ENCODE data around the gene HS6ST2.

HS6ST2 gene

DNA sequence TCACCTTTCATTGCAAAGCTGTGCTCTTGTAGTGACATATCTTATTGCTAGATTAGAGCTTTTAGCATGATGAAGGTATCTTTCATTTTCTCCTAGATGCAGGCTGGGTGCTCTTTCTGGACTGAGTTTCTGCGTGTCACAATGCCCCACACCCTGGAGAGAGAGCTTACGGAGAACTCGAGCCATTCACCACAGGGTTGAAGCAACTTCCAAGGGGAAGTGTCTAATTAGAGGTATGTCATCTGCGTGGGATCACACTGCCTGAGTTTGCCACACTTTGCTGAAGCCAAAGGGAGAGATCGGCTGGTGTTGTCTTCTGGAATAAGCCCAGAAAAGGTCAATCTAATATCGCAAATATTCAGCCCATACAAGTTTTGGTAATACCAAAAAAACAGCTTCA lies 290.3 kb downstream of the HS6ST2 start:
- no peak for DNase-seq

DNA sequence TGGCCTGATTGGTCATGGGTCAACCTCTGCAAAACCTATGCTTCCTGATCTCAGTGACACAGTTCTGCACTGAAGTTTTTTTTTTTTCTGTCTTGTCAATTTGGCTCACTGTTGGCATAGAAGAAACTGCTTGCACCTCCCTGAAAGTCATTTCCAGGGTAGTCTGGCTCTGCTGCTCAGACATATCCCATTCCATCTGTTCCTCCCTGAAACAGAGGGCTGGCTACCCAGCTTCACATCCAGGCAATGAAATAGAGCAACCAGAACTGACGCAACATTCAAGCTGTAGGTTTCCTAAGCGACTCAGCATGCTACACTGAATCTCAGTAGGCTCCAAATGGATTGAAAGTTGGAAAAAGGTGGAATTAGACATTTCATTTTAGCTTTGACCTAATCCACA lies 292.8 kb downstream of the HS6ST2 start:
- DNase-seq, result no peak

DNA sequence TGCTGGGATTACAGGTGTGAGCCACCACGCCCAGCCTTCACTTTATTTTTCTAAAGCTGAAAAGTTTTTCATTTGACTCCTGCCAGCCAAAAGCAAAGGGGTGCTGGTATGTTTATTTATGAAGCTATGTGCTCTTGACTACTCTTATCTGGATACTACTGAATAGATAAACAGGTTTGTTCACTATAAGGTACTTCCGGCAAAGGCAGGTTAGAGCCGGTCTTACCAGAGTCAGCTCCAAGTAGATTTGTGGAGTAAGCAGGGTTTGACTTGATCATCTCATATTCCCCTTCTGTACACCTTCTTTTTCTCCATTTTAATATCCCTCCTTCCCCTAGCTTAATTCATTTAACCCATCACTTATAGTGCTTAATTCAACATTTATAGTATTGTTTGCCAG lies 294.2 kb downstream of the HS6ST2 start:
- DNase-seq, result no peak

DNA sequence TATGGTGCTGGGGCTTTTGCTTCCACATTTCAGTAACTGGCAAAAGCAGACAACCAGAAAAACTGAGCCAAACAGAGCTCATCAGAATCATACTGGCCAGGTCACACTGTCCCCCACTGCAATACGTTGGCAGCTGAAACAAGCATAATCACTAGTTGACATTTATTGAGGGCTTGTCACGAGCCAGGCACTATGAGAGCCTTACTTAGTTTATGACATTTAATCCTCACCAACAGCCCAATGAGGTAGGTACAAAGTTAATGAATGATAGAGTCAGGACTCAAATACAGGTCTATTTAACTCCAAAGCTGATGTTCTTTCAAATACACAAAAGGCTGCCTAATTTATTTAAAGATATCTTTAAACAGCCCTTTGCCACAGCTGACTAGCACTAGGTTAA lies 295.6 kb downstream of the HS6ST2 start:
- no peak for DNase-seq

DNA sequence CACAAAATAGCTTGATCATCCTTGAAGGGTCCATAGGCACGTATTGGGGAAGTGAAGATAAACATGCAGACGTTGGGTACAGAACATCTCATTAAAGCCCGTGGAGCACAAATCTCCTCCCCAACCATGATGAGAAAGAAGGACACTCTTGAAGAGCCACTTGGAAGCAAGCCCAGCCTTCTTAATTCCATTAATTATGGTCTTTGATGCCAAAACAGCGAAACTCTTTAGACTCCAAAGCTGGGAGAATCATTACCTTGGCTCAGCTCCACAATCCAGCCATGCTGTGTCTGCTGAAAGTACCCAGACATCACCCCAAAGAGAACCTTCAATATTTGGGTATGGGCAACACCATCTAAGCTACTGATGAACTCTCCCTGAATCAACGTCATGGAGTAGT lies 300.6 kb downstream of the HS6ST2 start:
- no peak for DNase-seq

DNA sequence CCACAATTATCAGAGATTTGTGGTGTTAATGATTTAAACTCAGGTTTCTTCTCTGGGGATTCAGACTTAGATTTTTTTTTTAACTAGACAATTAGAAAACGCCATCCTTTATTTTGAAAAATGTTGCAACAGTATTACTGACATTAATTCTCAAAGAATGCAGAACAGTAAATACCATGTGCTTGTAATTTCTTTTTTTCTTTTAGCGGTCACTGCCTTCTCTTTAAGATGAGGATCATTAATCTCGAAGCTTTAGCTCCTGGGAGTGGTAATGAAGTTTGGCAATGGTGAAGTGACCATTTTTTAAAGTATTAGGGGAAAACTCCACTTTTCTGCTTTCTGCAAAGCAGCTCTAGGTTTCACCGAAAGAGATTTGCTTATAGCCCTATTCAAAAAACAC lies 305.6 kb downstream of the HS6ST2 start:
- DNase-seq, result no peak

DNA sequence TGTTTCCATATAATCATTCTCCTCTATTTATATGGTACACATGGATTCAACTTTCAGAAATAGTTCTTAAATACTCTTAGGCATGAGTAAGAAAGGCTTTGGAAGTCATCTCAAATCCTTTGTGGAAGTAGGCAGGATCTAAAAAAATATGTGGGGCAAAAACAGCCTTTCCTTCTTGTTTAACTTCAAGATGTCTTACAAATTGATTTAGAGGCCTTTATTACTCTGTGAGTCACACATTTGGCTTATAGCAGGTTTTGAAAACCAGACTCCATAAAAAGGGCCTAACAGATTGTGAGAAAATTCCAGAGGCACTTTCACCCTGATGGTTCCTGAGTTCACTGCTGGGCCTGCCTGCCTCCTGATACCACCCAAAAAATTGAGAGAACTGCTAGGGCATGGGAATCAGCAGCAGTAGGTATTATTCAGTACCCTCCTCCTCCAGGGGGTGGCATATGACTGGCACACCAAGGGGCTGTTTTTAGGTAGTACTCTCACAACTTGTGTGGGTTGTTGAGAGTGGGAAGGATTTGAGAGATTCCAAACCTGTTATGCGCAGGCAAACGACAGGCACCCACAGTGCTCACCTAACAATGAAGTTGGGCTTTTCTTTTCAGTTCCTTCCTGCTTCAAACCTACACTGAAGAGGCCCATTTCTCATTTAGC lies 306.9 kb downstream of the HS6ST2 start:
- DNase-seq, result no peak

DNA sequence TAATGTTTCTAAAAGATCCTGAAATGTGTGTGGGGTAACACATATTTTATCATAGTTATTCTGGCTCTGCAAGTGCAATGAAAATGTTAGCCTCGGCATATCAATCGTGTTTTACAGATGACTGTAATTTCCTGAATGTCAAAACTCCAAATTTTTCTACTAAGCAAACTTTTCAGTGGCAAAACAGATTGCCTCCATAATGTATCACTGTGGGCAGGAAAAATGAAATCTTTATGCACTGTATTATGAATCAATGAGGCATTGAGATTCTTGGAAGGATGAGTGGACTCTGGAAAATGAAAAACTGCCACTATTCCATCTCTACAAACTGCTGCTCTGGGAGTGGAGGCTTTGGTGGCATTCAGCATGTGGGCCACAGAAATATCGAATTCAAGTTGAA lies 309.5 kb downstream of the HS6ST2 start:
- no peak for DNase-seq

DNA sequence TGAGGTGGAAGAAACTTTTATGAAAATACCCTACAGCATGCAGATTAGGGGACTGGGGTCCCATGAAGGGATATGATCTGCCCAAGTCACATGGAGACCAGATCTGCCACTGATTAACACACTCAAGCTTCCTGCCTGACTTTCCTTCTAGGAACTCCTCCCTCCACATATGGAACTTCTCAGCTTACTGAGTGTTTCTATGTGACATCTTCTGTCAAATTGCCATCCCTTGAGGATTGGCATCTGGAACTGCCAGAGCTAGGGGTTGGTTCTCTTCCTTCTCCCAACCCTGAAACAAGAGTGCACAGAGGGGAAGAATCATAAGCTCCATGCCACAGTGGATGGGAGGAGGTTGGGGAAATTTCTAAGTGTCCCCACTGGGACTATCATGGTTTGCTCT lies 319.0 kb downstream of the HS6ST2 start:
- no peak for DNase-seq

DNA sequence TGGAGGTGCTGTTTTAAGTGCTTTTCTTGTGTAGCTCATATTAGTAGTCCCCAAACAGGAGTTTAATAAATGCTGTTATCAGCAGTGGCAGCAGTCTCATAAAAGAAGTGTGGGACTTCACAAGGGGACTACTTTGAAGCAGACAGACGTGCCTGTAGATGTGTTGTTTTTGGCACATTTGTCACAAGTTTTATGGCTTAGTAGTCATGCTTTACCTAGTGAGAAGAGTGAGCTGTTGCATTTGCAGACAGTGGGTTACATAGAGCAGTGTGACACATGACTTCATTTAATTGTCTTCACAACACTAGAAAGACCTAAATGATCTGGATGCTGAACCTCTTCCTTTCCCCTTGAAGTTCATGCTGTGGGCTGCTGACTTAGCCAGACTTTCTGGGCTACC lies 320.1 kb downstream of the HS6ST2 start:
- DNase-seq, result no peak

DNA sequence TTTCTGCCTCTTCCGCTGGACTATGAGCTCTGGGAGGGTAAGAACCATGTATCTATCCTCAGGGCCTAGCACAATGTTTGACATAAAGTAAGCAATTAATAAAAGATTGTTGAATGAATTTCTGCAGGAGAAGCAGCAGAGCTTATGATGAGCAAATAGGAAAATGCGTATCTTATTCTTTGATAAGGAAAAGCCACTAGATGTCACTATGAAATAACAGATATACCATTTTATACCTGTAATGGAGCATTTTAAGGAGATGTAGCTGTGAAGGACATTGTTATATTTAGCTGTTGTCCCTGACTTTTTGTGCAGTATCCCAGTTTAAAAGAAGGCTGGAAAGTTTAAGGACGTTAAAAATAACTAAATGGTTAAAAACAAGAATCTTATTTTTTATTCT lies 322.3 kb downstream of the HS6ST2 start:
- no peak for DNase-seq

DNA sequence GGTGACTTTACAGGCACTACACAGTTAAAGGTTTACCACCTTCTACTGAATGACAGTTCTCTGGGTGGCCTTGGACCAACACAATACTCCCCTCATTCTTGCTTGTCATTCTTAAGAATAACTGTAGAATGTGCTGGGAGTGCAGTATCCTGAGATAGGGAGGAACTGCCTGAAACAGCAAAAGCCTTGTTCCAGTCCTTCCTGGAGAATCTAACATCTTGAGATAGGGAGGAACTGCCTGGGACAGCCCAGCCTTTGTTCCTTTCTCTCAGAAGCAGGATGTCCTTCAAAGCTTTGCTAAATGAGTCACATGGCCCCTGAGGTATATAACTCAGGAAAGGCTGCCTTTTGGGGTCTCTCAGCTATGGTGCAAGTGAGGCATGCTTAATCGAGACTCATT lies 323.9 kb downstream of the HS6ST2 start:
- no peak for DNase-seq

DNA sequence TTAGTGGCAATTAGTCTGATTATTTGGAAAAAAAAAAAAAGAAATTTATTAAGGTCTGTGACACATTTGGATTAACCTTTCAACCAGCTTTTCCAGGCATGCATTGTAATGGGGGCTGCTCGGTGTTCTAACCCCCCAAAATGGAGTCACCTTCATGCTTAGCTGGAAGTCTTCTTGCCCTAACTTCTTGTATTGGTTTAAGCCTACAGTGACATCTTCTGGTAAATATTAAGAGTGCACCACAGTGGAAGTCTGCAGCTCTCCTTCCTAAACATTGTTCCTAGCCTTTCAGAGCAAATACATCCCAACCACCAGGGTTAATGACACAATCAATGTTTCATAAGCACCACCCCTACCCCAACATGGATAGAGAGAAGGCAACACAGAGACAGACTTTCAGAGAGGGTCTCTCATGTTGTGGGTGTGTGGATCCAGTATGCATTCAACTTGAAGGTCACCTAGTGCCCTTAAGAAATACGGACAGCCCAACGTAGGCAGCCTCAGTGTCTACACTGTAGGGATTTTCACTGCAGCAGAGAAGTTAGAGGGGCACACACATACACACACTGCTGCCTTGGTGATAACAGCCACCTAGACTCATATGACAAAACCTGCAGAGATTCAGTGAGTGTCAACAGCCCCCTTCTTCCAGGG lies 326.7 kb downstream of the HS6ST2 start:
- DNase-seq, result no peak

DNA sequence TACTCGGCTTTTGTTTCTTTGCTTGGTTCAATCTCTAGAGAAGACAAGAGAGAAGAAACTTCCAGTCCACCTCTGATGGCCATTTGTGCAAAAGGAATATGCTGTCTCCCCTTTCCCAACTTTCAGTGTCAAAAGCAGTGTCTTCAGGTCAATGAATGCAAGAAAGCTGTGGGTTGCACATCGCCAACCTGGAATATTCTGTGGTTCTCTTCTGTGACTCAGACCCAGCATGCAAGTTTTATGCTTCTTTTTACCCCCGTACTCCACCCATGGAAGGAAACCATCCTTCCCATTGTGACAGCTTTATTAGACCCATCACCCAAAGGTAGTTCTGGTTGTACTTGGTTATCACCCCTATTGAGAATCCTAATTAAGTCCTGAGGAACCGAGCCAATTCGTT lies 334.0 kb downstream of the HS6ST2 start:
- no peak for DNase-seq

DNA sequence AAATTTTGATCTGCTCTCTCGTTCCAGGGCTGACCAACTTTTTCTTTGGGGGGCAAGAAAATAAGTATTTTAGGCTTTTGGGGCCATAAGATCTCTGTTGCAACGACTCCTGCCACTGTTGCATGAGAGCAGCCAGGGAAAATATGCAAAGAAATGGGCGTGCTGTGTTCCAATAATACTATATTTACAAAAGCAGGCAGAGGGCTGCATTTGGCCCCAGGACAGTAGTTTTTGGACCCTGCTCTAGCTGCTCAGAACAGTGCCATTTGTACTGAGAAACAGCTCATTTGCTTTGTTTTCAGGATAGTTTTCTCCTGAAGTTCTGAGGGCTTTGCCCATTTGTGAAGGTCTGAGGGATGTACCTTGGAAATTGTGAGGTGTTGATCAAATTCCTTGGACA lies 334.5 kb downstream of the HS6ST2 start:
- no peak for DNase-seq

DNA sequence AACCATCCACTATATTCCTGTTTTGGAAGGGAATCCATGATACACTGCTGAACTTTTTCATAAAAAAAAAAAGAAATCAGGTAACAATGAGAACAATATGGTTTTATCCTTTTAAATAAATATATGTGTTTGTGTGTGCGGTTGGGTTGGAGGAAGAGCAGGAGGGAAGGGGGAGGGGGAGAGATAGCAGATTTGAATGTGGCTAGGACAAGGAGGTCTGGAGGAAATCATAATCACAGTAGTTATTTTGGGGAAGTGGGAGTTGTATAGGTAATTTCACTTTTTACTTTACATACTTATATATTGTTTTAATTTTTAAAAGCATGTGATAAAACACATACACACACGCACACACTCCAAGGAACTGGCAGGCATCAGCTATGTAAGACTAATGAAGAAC lies 335.1 kb downstream of the HS6ST2 start:
- no peak for DNase-seq

DNA sequence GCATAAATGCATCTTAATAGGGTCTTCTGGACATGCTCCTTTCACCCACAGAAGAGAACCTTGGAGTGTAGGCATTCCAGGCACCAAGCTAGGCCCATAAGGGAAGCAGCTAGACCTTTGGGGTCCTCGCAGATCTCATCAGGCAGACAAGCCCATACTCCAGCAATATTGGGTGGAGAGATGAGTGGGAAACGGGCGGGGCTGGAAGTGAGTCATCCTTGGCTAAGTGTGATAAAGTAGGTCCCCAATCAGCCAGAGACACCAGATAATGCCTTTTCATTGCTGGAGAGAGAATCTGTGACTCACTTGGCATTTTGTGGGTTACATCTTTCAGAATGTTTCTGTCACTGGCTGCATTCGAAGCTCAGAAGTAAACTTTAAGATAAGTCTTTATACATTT lies 336.3 kb downstream of the HS6ST2 start:
- no peak for DNase-seq

DNA sequence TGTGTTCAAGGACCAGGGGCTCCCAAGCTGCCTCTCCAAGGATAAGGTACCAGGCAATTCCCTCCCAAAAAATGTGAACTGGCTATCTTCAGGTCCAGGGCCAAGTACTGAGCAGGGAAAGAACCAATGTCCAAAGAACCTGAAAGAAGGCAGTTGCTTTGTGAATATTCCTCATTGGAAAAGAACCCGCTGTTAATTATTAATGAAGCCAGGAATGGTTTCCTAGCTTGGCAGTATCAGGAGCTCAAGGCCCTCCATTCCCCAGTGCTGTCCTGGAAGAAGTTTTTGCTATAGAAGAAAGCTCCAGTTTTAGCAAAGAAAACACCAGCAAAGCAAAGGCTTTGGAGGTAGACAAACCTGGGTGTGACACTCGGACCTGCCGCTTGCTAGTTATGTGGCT lies 339.6 kb downstream of the HS6ST2 start:
- DNase-seq, result no peak

DNA sequence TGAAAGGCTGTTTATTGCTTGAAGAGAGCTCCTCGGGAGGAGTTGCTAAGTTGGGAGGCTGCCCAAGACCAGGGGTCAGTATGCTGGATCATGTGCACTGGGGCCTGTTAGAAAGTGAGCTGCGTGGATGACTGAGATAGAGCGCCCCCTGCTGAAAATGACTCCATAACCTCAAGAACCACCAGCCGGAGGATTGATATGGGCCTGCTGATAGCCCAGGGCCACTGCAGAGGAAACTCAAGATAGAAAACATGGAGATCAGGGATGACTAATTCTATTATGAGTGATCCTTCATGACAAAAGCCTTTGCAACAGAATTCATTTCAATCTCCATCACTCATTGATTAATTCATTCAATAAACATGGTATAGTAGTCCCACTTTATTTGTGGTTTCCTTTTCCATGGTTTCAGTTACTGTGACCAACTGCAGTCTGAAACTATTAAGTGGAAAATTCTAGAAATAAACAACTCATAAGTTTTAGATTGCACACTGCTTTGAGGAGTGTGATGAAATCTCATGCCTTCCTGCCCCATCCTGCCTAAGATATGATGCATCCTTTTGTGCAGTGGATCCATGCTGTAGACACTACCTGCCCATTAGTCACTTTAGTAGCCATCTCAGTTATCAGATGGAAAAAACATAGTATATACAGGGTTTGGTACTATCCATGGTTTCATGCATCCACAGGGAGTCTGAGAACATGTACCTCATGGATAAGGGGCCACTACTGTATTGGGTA lies 342.9 kb downstream of the HS6ST2 start:
- no peak for DNase-seq

DNA sequence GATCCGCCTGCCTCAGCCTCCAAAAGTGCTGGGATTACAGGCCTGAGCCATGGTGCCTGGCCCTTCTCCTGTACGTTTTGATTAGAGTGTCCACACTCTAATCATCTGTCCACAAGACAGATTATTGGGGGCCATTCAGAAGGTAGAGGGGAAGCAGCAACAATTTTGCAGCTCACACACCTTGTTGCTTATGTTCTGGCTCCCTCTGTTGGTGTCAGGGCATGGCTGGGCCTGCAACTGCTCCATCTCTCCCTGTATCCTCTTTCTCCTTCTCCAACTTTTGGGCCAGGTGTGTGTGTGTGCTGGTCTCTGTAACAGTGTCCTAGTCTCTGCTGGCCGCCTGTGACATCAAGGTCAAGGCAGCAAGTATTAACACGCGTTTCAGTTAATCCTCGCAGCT lies 344.1 kb downstream of the HS6ST2 start:
- no peak for DNase-seq

DNA sequence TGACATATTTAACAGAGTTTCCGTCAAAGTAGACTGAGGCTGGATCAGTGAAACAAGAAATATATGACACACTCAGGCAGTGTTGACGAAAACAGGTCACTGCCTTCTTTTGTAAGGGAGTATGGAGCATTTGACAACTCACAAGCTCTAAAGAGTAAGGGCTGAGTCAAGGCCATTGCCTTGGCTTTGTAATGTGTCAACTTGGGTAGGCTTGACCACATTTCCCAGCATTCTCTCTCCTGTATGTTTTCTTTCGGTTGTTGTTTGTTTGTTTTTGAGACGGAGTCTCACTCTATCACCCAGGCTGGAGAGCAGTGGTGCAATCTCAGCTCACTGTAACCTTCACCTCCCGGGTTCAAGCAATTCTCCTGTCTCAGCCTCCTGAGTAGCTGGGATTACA lies 344.6 kb downstream of the HS6ST2 start:
- DNase-seq, result no peak

DNA sequence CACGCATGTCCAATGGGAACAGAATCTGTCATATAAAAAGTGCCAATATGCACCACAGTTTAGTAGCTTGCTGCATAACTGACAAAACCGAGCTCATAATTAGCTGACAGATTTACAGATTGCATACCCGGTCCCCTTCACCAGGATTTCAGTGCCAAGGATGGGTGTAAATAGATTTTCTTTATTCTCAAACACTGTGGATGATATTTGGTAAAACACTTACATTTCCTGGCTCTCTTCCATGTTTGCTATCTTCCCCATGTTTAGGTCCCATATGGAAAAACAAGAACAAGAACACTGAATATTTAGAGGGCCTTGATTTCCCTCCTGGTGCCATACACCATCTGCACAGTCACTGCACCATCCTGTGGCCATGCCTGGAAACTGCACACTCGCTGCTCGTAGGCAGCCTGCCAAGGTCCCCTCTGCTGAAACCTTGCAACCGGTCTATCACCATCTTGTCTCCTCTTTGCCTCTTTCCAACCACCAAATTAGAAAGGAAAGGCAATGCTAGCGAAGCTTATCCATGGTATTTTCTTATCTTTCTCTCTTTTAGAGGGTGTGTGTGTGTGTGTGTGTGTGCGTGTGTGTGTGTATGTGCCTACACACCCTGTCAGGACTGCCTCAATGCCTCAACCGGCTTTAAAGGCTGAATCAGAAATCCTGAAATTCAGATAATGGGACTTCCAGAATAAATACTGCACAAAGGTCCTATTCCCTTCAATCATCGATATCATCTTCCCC lies 345.4 kb downstream of the HS6ST2 start:
- DNase-seq, result peak; percentile 2

DNA sequence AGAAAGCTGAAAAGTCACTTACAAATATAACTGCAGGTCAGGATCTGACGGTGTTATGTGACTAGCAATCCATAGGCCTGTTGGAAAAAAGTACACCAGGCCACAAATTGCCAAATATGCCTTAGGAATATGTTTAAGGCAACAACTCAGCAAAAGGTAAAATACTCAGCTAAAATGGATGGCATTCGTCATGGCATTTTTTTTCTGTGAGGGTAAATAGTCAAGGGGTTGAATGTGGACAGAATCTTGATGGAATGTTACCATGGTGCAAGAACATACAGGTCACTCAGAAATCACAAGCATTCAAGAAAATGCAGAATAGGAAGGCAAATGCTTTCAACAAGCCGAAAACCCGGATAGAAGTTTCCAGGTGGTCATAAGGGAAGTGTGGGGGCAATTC lies 347.9 kb downstream of the HS6ST2 start:
- DNase-seq, result no peak

DNA sequence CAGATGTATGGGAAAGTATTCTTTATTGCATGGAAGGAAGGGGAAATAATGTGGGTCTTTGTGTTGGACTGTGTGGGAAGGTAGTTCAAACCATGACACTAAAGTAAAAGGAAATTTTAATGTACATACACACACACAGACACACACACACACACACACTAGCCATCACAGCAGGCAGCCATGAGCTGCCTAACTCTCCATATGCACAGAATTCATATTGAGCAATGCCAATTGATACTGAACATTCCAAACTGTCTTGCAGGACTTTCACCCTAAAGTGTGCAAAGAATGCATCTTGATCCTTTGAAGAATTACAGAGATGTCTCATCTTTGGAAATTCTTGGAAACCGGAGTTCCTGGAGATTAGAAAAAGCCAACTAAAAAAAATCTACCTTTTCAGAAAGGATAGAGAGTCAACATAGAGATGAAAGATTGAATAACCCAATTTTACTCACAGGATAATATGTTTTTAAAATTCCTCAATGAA lies 349.0 kb downstream of the HS6ST2 start:
- no peak for DNase-seq

Measured in GDM1 (cell line).